GM18870 (cell line): Measurements from ENCODE around the gene CITED4.

Experiments
- ATAC-seq: cut with Tn5 transposase; IDR thresholded peaks from one replicate; pipeline ENCODE4 v1.9.1; 2021; ENCODE audit warnings: moderate library complexity; ENCODE audit not compliant: unreplicated experiment

CITED4 gene

DNA sequence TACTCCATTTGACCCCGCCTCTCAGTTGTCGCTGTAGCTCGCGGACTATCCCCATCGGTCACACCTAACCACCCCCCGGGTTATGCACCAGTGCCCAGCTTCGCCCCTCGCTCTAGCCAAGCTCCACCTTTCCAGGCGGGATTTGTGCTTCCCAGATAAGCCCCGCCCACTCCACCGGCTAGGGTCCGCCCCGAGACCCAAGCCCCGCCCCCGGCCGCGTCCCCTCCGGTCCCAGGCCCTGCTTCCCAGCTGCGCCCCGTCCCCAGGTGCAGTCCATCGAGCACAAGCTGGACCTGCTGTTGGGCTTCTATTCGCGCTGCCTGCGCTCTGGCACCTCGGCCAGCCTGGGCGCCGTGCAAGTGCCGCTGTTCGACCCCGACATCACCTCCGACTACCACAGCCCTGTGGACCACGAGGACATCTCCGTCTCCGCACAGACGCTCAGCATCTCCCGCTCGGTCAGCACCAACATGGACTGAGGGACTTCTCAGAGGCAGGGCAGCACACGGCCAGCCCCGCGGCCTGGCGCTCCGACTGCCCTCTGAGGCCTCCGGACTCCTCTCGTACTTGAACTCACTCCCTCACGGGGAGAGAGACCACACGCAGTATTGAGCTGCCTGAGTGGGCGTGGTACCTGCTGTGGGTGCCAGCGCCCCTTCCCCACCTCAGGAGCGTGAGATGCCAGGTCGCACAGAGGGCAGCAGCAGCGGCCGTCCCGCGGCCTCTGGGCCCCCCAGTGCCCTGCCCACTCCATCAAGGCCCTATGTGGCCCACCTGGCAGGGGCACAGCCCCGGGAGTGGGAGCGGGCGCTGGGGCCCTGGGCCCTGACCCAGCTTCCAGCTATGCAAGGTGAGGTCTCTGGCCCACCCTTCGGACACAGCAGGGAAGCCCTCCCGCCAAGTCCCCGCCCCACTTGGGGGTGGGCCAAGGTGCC lies 23.9 kb downstream of the CITED4 start:
- ATAC-seq: no peak

DNA sequence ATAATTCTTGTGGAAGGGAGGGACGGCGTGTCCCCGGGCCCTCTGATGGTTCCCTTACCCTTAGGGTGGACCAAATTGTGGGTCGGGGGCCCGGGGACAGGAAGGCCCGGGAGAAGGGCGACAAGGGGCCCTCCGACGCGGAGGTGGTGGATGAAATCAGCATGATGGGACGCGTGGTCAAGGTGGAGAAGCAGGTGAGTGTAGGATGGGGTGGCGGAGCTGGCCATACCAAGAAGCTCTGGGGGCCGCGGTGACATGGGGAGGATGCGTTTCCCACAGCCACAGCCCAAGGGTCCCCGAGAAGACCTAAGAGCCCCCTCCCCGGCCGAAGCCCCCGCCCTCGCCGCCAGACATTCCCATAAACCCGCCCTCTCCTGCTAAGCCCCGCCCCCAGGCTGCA lies 24.6 kb downstream of the CITED4 start:
- ATAC-seq: no peak

DNA sequence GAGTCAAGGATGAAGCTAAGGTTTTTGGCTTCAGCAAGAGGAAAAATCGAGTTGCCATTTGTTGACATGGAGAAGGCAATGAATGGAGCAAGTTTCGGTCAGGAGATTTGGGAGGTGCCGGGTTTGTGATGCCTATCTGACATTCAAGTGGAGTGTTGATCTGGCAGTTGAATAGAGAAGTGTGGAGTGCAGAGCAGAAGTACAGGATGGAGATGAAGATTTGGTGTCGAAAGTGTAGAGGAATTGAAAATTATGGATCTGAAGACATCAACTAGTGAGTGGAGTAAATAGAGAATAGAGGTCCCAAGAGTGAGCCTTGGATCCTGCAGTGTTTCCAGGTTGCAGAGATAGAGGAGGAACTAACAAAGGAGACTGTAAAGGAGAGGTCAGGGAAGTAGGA lies 25.9 kb downstream of the CITED4 start:
- no peak for ATAC-seq

DNA sequence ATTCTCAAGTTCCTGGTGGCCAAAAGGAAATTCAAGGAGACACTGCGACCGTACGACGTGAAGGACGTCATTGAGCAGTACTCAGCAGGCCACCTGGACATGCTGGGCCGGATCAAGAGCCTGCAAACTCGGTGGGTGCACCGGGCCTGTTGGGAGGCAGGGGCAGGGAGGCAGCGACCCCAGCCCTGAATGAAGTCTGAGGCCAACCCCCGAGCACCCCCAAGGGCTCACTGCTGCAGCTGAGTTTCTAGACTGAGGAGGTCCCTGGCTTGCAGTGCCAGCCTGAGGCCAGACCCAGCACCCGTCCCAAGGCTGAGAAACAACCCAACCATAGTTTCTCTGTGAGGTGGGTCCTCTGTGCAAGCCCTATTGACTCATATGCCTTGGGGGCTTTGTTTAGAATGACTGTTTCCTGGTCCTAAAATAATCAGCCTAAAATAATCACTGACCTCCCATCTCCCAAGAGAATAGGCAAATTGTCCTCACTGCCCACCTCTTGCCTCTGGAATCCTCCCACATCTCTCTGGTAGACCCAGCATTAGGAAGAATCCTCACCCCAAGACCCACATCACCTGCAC lies 27.1 kb downstream of the CITED4 start:
- ATAC-seq: no peak

DNA sequence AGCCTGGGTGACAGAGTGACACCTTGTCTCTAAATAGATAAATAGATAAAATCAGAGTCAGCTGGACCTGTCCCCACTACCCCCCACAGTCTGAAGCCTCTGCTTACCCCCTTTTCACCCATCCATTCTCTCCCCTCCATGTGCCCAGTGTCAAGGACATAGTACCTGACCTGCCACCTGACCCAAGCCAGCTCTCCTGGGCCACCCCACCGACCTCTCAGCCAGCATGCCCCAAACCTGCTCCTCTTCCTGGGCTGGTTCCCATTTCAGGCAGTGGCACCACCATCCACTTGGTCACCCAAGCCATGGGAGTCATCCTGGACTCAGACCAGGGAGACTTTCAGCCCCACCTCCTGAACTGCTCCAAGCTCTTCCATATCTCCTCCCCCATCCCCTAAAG lies 28.2 kb downstream of the CITED4 start:
- no peak for ATAC-seq

DNA sequence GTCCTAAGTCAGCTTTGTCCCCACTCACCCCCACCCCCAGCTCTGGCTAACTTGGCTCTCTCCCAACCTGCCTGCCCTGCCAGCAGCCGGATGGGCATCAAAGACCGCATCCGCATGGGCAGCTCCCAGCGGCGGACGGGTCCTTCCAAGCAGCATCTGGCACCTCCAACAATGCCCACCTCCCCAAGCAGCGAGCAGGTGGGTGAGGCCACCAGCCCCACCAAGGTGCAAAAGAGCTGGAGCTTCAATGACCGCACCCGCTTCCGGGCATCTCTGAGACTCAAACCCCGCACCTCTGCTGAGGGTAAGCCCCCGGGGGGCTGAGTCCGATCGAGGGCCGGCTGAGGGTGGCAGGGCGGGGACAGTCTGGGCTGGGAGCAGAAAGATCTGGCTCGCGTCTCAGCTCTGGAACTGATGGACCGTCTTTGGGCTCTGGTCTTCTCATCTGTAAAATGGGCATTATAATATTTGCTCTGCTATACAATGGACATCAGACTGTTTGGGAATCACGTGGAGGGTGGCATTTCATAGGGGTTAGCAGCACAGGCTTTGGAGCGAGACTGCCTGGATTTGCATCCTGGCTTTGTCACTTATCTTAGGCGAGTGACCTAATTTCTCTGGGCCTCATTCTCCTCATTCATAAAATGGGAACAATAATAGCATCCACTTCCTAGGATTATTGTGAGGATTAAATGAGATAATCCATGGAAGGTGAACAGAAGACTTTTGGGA lies 31.0 kb downstream of the CITED4 start:
- no peak for ATAC-seq

DNA sequence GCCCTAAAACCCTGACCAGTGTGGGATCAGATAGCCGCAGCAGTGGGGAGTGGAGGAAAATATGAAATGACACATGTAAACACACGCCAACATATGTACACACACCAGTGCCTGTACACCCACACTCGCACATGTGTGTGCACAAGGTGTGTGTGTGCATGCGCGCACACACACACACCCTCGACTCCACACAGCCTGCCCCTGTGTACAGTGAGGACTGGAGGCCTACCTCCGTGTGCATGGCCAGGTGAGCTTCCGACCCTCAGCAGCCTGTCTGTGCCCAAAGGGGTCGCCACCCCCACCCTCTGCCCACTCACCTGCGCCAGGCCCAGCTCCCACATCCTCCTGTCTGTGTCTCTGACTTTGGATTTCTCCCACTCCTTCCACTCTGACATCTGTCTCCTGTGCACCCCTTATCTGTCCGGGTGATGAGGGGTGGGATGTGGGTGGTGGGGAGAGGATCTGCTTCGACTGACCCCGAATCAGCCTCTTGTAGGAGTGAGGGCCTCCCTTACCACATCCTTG lies 31.7 kb downstream of the CITED4 start:
- no peak for ATAC-seq

DNA sequence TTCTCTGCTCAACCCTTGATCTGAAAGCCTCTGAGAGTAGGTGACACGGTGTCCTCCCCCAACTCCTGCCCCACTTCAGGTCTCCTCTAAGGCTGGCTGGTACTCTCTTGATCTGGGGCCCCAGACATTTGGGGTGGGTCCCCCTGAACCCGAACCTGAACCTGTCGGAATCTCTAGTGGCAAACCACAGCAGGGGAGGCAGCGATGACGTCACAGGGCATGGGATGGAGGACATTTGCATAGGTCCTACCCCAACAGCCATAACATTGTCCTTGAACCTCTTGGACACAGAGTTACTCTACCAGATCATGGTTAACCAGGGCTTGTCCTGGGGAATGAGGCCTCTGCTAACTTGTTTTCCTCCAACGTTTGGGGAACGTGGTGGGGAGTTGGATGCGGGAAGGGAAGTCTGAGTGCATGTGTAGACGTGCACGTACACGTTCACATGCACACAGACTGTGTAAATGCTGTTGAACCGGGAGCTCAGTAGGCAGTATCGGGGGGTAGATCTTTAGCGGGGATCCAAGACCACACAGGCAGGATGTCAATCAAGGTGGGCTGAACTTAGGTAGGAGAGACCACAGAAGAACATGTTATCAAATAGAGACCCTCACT lies 32.4 kb downstream of the CITED4 start:
- ATAC-seq: no peak

DNA sequence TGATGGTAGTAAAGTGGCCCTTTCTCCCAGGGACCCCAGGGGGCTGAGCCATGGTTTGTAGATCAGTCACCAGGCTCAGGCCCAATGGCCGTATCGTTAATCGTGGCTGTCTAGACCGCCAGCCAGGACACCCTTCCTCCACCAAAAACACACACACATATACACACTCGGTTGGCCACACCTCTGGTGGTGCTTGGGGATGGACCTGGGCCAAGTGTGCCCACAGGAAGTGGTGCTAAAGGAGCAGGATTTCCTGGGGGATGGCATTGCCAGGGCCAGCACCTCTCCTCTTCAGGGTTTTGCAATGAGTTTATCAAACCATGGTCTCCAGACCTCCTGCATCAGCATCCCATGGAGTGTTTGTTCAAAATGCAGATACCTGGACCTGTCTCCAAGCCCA lies 36.2 kb downstream of the CITED4 start:
- no peak for ATAC-seq

DNA sequence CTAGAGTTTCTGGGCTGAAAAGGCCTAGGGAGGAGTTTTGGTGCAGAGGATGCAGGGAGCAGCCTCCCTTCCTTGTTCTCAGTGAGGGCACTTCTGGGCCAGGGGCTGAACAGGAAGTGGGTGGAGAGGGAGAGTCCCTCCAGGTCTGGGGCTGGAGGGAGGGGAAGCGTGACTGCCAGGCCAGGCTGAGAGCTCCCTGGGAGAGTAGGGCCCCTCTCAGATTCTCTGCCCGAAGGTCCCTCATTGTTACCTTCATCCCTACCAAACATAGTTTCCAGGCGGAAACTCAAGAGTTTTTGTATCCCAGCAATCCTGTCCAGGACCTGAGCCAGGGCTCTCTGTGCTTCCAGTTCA lies 36.8 kb downstream of the CITED4 start:
- ATAC-seq: no peak

DNA sequence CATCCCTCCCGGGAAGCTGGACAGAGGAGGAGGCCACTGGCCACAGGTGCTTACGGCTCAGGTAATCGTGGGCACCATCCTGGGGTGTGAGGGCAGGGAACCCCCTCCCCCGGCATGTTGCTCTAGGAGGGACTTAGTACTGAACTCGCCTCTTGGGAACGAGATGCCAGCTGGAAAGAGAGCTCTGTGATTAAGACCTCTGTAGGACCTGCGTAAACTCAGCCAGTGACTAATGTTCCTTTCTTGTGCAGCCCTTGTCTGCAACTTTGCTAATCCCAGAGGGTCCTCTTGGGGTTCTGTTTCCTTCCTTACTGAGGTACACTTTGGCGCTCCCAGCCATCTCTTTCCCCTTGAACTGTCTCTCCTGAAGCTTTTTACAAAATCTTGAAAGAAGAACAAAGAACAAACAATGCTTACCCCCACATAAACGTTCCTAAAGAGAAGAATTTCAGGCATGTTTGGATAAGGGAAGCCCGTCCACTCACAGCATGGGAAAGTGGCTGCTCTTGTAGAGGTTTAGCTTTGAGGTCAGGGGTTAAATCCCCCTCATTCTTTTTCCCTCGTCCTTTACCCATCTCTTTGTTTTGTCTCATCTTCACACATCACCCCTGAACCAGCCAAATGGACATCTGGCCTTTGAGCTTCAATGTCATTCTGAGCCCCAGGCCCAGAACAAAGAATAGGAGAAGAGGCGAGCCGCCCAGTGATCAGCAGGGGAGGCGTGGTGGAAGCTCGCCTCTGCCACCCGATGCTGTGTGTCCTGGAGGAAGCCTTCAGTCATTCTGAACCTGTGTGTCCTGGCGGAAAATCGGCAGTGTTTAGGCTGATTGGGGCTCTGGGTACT lies 37.4 kb downstream of the CITED4 start:
- ATAC-seq: no peak

DNA sequence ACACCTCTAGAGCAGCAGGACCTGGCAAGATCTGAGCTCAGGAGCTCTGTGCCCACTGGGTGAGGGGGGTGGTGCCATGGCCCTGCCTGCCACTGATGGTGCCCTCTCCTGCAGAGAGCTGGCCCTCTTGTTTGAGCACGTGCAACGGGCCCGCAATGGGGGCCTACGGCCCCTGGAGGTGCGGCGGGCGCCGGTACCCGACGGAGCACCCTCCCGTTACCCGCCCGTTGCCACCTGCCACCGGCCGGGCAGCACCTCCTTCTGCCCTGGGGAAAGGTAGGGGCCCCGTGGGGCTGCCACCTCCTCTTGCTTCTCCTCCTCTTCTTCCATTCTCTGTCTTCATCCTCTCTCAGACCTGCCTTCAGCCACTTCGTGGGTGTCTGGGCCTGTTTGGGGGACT lies 38.2 kb downstream of the CITED4 start:
- no peak for ATAC-seq

DNA sequence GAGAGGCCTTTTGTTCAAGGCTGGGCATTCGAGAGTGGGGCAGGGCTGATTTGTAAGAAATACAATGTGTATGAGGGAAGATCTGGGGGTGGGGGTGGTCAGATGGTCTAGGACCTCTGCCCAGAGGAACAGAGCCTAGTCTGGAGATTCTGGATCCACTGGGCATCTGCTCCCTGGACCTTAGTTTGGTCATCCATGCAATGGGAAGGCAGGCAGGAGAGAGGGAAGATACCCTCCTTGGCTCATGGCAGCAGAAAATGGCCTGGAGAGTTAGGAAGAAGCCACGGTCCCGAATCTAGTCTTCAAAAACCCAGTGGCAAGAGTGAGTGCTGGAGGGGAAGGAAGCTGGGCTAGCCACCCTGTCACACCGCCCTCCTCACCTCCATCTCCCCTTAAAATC lies 38.8 kb downstream of the CITED4 start:
- no peak for ATAC-seq

DNA sequence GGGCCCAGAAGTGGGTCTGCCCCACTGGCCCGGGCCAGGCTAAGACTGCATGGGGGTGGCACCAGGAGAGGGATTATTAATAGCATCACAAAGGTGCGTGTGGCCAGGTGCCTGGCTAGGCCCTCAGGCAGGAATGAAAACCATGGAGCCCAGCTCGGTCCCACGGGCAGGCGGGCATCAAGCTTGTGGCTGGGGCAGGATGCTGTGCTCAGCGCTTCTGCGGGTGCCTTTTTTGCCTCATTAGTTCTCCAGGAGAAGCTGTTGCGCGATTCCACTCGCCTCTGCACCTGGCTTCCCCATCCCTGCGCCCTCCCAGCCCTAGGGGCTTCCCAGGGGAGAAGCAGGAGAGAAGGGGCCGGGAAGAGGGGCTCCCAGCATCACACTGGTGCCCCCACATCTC lies 39.3 kb downstream of the CITED4 start:
- ATAC-seq: no peak

DNA sequence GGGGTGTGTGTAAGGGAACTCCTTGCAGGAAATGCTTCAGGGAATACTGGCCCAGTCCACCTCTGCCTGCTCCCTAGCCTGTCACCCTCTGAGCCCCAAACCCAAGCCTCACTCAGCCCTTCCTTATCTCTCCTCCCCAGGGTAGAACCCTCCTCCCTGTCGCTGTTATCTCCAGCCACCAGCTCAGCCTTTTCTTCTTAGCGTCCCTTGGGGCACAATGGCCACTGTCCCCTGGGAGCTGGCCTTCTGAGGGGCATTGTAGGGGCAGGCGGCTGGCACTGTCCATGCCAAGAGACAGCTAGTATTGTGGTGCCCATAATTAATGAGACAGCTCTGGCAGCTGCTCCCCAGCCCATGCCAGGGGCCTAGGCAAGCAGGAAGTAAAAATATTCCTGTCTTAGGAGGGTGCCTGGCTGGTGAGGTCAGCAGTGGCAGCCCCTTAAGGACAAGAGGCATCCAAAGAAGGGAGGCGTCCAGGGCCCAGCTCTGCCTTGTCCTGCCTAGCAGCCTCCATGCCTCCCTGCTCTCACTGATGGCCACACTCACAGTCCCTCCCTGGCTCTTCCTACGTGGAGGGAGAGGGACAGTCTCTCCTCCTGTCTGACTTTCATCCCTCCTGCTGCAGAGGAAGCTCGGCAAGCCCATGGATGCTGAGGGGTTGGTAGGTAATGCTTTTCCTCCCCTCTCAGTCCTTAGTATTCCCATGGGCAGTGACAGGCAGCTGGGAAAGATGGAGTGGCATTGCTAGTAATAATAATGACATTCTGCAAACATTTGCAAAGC lies 41.1 kb downstream of the CITED4 start:
- no peak for ATAC-seq

DNA sequence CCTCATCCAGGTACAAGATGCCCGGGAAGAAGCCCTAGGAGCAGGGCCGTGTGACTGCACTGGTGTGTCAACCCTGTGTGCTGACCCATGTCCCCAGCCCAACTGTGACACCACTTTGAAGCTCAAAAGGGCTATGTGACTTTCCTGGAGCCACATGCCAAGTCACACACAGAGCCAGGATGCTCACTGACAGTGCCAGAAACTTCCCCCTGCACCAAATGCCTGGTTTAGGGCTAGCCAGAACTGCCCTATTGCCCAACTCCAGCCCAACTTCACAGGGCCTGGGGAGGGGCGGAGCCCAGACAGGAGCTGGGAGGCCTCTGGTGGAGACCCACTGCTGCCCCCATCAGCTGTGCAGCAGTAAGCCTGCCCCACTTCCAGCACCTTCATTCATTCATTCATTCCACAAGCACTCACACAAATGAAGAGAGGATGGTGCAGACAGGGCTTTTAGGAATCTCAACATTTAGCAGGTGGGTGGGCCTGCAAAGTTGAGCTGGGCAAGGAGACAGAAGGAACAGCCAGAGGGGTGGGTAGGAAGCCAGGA lies 41.8 kb downstream of the CITED4 start:
- ATAC-seq: no peak

DNA sequence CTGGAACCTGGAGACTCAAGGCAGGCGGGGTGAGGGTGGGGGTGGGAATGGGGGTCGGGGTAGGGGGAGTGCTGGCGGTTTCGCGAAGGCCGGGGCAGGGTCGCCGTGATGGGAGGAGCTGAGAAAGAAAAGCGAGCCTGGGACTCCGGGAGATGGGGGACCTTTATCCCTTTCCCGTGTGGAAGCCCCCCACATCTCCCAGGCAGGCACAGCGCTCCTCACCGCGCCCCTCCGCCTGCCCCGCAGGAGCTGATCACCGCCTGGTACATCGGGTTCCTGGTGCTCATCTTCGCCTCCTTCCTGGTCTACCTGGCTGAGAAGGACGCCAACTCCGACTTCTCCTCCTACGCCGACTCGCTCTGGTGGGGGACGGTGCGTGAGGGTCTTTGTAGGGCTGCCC lies 43.1 kb downstream of the CITED4 start:
- no peak for ATAC-seq

DNA sequence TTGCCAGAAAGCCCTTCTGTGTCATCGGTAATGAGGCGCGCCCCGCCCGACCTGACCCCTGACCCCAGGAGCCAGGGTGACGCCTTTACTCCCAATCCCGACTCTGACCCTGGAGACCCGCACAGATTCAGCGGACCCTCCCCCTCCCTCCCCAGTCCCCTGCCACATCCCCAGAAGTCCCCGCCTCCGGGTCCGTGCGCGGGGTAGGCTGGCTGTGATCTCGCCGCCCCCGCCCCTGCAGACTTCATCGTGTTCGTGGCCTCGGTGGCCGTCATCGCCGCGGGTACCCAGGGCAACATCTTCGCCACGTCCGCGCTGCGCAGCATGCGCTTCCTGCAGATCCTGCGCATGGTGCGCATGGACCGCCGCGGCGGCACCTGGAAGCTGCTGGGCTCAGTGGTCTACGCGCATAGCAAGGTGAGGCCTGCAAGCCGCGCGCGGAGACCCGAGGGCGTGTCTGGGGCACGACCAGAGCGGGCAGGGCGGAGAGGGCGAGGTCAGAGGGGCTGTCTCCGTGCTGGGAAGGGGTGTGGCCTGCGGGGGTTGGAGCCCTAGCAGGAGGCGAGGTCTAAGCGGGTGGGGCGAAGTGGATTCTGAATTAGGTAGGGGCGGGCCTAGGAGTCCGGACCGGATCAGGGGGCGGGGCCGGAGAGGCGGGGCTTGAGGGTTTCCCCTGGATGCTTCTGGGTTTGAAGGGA lies 43.8 kb downstream of the CITED4 start:
- no peak for ATAC-seq

DNA sequence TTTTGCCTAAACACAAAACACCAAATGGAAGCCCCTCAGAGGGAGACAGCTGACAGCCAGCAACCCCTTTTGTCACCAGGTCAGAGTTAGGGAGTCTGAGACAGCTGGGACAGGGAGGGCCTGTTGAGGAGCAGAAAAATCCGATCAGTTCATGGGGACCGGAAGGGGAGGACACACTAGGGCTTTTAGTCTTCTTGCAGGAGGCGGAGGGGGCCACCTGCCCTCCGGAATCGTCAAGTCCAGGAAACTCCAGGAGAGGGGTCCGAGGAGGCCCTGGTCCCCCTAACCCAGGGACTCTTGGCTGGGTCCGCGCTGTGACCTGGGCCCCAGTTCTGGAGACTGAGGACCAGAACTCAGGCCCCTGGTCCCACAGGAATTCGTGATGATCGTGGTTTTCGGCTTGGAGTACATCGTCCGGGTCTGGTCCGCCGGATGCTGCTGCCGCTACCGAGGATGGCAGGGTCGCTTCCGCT lies 44.3 kb downstream of the CITED4 start:
- ATAC-seq: no peak
